ENCODE data around the gene SUCLG2.

SUCLG2 gene

DNA sequence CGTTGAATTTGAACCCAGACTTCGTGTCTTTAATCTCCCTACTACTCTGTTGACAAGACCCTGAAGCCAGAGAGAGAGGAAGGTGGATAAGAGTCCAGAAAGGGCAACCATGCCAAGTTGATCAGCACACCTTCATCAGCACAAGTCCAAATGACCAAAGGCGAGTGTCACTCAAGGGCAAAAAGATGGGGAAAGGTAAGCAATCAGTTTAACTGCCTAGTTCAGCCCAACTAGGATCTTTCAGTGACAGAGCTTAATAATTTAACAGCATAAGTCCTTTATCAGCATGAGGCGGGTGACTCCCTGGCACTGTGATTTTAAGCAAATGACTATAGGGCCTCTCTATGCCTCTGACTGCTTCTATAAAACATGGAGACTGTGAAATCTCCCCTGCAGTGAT, 6.2 kb downstream of the SUCLG2 start:
- no peak for DNase-seq

DNA sequence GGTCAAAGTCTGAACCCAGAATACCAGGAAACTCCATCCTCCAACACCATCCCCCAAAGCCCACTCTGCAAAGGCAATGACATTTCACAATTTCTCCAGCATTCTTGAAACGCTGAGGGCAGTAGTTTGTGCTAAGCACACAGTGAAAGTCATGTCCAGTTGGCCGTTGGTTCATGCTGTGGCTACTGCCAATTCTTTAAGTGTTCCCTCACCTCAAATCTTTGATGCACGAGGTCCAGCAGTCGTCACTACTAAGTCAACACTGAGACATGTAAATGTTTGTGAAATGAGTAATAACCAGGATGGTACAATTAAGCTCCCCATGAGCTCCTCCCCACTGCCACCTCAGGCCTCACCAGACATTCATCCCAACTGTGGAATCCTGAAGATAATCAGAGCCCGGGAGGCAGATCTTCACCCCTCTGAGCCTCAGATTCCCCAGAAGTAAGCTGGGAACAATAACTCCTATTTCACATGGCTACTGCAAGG, 7.0 kb downstream of the SUCLG2 start:
- DNase-seq = no peak

DNA sequence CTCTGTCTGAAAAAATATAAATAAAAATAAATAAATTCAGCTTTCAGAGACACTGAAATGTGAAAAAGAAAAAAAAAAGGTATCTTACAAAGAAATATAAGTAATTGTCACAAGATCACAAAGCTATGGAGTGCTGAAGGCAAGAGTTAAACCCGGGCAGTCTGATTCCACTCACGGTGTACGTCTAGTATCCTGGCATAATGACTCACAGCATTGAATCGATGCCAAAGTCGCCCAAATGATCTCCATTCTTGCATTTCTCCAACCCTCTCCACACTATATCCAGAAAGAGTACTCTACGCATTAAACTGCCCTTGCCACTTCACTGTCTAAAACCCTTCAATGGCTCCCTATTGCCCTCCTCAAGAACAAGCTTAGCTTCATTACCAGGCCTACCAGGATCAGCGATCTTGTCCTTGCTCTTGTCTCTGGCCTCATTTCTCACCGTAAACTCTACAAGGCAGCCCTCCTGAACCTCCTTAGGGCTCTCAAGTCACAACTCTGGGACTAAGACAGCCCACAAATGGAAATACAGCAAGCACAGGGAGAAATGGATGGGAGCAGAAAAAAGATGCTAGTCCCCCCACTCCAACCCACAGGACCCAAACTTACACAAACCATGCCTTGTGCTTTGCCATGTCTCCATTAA, 7.7 kb downstream of the SUCLG2 start:
- DNase-seq = no peak

DNA sequence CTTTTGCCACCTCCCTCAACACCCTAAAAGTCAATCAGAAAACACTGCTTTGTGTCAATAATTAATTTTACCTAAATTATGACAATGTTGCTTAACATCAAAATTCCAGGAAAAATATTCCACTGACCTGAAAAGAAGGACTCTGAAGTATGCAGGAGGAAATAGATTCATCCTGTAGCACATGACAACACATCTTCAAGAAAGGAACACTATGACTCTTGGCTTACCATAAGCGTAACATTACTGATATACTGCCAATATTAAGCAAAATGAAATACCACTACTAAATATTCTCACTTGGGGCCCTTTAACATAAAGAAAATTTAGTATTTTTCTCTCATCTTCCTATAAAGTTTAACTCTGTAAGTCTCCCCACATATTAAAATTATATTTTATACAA, 9.6 kb downstream of the SUCLG2 start:
- DNase-seq = no peak

DNA sequence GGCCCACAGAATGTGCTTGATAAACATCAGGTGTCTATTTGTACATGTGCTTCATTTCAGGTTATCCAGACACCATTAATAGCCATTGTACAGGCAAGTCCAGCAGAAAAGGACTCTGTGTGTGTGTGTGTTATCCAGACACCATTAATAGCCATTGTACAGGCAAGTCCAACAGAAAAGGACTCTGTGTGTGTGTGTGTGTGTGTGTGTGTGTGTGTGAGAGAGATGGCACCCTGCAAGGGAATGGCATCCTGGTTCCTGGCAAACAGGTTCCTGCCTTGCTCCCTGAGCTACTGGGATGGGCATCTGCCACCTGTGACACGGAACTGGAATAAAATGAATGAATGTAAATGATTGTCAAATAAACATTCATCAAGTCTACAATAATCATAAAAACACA, 11.7 kb downstream of the SUCLG2 start:
- no peak for DNase-seq

DNA sequence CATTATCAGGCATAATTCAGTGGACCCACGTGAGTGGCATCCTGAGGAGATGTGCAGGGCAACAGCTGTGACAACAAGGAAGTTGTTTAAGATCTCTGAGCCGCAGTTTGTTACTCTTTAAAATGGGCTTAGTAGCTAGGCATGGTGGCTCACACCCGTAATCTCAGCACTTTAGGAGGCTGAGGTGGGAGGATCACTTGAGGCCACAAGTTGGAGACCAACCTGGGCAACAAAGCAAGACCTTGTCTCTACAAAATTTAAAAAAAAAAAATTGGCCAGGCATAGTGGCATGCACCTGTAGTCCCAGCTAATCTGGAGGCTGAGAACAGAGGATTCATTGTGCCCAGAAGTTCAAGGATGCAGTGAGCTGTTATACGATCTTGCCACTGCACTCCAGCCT, 12.2 kb downstream of the SUCLG2 start:
- DNase-seq = no peak

DNA sequence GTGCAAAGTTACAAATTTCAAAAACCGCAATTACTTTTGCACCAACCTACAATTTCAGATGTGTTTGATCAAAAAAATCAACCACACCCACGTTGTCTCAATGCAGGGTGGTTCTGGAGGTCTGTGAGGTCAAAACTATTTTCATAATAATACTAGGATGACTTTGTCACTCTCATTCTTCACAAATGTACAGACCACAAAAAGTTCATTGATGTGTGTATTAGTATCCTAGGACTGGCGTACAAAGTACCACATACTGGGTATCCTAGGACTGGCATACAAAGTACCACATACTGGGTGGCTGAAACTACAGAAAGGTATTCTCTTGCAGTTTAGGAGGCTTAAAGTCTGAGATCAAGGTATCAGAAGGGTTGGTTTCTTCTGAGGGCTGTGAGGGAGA, 13.0 kb downstream of the SUCLG2 start:
- DNase-seq = no peak

DNA sequence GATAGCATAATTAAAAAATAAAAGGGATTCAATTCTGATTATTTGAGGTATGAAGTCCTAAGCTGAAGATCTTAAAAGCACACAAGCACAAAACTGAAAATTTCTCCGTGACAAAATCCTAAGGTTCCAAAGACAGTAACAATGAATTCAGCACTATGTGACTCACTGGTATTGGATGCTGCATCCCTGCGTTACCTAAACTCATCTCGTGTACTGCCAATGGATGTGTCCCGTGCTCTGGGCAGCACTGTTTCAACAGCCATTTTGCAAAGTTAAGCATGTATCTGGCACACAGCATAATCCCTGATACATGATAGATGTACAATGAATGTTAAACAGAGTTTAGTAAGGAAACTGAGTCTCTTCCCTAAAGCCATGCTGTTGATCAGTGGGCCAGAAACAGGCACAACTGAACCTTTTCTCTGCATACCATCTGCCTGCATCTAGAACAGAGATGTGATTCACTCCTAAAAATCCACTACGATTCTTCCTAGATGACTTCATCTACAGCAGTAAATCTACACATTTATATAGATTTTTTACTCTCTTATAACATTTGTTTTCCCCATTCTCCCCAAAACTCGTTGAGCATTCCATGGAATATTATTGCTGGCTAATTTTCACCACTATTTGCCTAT, 14.3 kb downstream of the SUCLG2 start:
- DNase-seq = no peak

DNA sequence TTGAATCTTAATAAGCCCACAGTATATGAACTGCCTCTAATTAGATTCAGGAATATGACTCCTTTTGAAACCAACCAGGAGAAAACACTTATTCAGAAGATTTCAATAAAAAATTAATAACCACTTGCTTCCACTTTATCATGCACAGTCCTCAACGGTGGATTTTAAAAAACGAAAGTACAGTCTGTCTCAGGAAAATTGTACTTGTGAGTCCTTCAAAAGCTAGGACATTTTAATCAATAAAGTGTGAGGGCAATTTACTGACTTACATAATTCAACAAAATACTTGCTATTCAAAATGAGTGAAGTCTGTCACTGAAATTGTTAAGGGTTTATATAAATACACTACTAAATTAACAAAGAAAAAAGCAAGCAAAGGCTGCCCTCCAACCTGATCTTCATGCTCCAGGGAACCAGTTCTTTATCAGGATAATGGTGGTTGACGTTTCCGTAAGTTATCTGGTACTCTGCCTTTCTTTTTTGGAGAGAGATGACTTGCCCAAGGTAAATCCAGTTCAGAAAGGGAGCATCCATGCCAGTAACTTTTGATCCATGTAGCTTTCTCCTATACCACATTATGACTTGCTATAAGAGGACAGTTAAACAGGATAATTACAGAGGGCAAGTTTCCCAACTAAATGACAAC, 17.0 kb downstream of the SUCLG2 start:
- DNase-seq = no peak

DNA sequence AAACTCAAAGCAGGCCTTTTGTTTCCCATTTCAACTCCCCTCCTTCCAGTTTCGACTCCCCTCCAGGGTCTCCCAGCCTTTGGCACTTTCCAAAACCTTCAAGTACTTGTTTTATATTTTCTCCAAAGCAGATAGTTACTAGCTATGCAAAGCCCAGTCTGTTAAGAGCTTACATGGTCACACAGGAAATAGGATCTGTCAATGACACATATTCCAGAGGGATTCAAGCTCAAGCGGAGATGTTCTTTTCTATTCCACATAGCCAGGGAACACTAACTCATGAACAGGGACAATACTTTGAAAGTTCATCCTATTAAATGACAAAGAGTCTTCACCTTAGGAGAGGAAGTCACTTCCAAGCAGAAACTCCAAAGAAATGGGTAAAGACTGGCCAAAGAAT, 18.6 kb downstream of the SUCLG2 start:
- no peak for DNase-seq

DNA sequence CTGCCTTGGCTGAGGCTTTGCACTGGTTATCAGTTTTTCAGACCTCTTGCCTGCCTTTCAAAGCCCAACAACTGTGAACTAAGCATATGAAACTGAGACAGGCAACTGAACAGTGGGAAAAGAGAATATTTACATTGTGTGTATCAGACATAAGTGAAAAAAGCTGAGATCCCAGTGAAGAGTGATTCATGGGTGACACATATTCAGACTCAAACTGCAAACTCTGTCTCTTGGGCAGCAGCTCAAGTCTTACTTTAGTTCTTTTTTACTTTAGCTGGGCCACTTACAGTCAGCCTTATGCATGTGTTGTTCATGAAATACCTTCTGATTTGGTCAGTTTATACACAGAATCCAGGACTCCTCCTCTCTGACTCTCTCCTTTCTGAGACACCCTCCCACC, 19.2 kb downstream of the SUCLG2 start:
- DNase-seq = no peak

DNA sequence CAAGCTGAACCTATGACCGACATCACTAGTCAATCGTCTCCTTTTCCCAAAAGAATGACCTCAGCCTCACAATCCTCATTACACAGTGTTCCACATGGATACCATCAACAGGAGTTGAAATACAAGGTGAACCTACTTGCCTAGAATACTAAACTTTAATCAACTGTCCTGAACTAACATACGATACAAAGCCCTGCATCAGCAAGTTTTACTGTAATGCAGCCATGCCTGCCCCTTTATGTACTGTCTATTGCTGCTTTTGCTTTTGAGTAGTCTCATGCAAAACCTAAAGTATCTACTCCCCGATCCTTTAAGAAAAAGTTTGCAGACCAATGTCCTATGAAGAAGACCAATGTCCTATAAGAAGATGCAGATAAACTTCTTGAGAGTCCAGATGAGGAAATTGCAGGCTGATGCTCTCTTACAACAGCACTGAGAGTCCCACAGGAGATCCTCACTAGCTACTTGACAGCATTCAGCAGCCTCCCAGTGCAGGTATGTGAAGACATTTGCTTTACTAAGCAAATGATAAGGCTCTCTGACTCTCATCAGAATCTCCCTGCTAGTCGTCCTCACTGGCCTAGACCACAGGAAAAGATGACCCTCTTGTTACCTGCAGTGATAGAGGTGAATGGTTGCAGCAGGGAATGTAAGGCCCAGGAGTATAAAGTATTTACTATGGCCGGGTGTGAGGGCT, 23.6 kb downstream of the SUCLG2 start:
- no peak for DNase-seq

DNA sequence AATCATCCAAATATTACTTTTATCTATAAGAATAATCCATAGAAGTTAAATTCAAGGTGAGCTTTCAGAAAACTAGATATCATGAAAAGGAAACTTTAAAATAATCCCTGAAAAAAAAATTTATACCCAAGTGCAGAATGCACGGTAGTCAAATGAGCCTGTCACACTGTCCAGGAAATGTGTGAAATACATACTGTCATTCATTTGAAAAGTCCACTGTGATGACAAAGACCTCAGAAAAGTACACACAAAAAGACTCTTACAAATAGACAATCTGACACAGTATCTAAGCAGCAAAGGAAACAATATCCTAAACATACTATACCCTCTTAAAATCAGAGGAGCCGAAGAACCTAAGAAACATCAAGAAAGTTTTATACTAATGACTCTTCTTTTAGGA, 29.7 kb downstream of the SUCLG2 start:
- DNase-seq = no peak

DNA sequence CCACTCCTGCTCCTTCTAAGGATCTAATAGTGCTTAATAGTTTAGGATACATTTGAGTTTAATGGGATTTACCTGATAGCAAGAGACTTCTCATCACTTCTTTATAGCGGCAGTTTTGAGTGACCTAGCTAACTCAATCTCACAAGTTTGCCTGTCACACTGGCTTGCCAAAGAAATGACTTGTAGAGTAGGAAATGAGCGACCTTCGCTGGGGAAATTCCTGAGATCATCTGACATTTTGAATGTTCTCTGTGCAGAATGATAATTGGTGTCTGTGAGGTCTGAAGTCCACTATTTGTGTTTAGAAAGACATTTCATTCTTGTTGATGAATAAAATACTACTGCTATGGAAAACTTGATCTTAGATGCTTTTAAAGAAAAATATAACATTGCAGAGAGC, 30.3 kb downstream of the SUCLG2 start:
- DNase-seq = no peak

DNA sequence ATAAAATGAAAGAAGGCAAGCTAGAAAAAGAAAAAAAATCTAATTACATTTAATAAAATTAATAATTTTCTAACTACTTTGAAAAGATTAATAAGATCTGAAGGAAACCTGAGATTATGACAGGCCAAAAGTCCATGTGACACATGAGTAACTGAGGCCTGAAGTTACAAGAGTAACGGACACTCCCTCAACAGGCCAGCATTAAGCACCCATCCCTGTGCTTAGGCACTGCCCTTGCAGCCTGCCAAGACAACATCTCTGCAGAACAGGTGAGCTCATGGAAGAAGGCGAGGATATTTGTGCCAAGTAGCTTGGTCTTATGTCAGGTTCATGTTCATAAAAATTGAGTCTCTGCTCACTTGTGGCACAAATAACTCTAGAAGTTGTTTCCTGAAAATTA, 31.8 kb downstream of the SUCLG2 start:
- no peak for DNase-seq

DNA sequence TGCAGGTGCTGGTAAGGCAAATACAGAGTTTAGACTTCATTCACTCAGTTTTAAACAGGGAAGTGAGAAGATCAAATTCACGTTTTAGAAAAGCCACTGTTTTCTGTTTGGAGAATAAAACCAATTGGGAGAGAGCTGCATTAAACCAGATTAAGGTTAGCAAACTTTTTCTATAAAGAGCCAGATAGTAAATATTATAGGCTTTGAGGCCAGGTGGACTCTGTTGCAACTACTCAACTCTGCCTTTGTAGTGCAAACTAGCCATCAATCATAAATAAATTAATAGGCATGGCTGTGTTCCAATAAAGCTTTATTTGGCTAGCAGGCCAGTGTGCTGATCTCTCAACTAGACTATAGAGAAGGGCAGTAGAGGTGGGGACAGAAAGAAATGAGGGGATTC, 33.5 kb downstream of the SUCLG2 start:
- DNase-seq = no peak

DNA sequence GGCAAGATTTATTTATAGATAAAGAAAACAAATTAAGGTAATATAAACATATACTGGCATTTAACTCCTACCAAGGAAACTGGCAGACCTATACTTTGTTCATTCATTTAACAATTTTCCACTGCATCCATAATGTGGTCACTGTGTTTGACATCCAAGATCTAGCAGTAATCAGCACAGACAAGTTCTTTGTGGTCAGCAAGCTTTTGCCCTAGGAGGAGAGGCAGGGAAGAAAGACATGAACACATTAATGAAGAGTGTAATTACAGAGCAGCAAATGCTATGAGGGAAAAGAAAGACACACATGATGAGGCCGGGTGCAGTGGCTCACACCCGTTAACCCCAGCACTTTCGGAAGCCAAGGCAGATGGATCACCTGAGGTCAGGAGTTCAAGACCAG, 34.4 kb downstream of the SUCLG2 start:
- DNase-seq = no peak

DNA sequence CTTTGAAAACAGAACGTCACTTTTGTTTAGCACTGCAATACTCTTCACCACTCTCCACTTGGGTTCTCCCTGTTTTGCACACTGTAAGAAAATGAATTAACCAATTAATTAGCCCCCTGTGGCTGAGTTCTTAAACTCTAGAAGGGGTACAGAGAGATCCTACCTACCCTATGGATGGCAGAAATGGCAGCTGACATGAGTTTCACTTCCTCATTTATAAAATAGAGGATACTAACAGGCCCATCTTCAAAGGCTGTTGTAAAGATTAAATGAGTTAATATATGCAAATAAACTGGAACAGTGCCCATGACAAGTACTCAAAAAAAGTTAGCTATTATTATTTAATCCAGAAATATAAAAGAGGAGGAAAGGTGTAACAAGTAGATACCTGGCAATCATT, 36.9 kb downstream of the SUCLG2 start:
- no peak for DNase-seq

DNA sequence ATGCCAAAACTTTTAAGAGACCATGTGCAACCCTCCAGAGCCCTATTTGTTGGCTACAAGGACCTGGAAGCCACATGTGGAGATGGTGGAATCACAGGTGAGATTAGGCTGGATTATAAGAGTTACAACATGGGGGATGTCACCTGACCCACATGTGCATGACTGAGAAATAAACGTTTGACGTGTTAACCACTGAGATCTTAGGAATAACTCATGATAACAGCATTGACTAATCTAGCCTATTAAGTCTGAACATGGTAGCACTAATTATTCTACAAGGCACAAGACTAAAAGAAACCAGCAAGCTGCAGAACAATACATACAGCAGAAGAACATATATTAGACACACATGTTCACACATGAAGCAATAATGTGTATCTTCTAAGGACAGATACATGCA, 38.4 kb downstream of the SUCLG2 start:
- no peak for DNase-seq

DNA sequence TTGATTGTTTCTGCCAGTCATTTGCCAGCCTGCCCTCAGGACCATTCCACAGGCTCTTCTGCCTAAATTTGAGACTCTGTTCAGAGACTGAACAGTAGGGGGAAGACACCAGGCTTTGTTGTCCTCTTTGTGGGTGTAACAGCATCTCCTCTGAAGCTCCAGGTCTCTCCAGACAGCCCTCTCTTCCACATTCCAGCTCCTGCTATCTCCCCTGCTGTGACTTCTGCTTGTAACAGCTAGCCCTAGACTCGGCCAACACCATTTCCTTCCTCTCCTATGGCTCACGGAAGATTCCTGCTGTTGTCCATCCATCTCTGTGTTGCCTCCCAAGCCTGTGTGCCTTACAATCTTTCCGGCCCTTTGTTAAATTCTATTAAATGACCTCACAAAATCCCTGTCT, 40.2 kb downstream of the SUCLG2 start:
- no peak for DNase-seq

DNA sequence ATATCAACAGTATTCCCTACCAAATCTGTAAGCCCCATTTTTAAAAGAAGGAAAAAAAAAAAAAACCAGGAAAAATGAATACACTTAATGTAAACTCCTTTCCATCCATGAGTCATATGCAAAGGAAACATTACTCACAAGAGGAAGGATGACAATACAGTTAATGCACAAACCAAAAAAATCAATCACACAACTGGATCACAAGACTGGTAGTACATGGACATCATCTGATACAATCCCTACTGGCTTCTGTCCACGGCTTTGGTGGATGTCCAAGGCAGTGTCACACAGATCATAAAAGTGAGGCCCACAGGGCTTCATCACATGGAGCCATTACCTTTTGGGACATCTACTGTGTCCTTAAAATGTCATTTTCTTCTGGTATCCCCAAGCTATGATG, 44.0 kb downstream of the SUCLG2 start:
- DNase-seq = no peak

DNA sequence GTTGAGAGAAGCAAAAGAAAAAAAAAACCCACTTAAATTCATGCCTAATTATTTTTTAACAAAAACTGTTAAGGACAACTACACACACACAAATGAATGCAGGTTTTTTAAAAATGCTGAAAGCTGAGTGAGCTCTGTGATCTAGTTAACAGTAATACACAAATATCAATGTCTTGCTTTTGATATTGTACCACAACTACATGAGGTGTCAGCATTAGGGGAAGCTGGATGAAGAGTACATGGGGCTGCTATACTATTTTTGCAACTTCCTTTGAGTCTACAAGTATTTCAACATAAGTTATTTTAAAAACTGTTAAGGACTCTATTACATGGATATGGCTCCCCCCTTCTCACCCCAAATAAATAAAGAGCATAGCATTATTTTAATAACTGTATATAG, 44.7 kb downstream of the SUCLG2 start:
- DNase-seq = no peak

DNA sequence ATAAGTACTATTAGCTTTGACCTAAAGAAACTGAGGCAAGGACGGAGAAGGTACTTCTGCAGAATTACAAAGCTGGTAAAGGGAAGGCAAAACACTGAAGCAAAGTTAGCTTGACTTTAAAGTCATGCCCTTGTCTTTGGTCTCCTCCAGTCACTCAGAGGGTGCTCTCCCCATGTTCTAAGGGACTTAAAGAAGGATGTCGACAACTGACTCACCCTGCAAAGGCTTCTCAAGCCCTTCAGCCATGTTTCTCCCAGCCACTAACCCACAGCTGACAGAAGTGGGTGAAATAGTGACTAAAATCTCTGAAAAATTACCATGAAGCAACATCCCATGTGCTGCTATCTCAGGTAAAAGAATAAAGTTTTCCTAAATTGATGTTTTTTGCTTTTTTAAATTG, 46.4 kb downstream of the SUCLG2 start:
- DNase-seq = no peak

DNA sequence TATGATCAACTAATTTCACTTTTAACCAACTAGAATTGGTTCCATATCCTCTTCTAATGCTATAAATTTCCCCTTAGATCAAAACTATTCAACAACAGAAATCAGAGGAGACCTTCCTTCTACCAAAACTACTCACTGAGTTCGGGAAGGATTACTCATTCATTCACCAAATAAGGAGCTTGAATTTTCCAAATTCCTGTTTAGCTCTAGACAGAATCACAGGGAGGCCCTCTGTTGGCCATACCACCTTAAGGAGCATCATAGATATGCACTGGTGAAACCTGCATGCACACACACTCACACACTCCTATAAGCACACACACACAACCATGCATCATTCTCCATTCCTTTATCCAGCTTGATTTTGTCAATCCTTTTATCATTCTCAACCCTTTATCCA, 49.0 kb downstream of the SUCLG2 start:
- DNase-seq = no peak
